ENCODE measurements around the gene TMEM220.

TMEM220 gene

DNA sequence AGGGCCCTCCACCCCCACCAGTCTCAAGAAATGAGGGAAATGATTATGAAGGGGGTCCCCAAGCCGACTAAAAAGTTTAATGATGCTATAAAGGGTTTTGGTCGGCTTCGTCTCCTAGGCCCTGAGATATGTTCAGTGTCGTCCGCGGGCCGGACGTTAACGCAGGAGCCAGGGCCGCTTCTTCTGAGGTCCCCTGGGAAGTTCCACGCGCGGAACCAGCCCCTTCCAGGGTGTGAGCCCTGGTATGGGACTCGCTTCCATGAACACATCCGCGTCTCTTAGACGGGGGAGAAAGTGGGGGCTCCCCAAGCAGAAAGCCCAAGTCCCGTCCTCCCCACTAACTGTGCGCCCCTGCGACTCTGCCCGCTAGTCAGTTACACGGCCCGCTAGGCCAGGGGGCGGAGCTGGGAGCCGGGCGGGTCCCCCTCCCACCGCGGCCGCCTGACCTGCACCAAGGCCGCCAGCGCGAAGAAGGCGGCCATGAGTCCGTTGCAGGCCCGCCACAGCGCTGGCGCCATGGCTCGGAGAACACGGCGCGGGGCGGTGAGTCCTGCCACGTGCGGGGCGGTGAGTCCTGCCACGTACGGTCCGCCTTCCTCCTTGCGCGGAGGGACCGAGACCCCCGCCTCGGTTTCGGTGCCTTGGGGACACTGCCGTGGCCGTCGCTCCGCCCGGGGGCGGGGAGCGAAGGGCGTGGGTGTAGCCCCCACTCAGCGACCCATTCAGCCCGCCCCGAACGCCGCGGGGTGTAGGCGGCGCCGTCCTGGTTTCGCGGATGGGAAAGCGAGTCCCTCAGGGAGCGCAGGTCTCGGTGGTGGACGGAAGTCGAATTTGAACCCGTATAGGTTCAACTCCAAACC lies at the start of gene TMEM220:
Gene TMEM220, minus strand, starts transcription at position 690 of the 860 bp plus-strand sequence. Its CDS starts 172 bp downstream, at position 518.
- Histone ChIP-seq H3K36me3 (peaks cover 6 to 25% (median 11%) of the 10 kb centered on the region in 3 donors), H3K4me1 (peaks cover 0 to 15% (median 6%) of the 10 kb centered on the region in 4 donors), H3K4me3 (peak within 1 kb of the TSS; percentile 68 to 73), H3K27ac (peak within 1 kb of the TSS; percentile 88 to 95), H3K27me3 (no peaks in the 10 kb centered on the region), H3K9me3 (no peaks in the 10 kb centered on the region)
- TF ChIP-seq, protein P1, sequence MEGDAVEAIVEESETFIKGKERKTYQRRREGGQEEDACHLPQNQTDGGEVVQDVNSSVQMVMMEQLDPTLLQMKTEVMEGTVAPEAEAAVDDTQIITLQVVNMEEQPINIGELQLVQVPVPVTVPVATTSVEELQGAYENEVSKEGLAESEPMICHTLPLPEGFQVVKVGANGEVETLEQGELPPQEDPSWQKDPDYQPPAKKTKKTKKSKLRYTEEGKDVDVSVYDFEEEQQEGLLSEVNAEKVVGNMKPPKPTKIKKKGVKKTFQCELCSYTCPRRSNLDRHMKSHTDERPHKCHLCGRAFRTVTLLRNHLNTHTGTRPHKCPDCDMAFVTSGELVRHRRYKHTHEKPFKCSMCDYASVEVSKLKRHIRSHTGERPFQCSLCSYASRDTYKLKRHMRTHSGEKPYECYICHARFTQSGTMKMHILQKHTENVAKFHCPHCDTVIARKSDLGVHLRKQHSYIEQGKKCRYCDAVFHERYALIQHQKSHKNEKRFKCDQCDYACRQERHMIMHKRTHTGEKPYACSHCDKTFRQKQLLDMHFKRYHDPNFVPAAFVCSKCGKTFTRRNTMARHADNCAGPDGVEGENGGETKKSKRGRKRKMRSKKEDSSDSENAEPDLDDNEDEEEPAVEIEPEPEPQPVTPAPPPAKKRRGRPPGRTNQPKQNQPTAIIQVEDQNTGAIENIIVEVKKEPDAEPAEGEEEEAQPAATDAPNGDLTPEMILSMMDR (IDR thresholded peaks at IDR 0.05), result no peak
- intact Hi-C loops (cut with DNase I; ENCODE audit: low total_unique reads), result no loop called here
- DNase-seq, result peak; percentile 84 to 91

DNA sequence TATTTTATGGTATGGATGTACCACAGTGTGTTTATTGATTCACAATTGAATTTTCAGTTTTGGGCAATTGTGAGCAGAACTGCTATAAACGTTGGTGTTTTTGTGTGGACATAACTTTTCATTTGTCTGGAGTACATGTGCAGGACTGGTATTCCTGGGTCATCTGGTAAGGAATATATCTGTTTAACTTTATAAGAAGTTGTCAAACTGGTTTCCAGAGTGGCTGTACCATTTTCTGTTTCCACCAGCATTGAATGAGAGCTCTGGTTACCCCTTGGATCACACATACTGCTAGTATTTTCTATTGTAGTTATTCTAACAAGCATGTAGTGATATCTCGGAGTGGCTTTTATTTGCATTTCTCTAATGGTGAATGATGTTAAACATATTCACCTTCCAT lies 49.8 kb upstream of the TMEM220 start:
- no peak overlapping the region for H3K27ac ChIP-seq
- TF ChIP-seq, protein P1 (IDR thresholded peaks at IDR 0.05), result no peak
- no peak overlapping the region for H3K4me3 ChIP-seq
- no peak for DNase-seq
- H3K36me3 ChIP-seq, result peaks cover 0 to 4% (median 0%) of the 10 kb centered on the region in 3 donors
- H3K4me1 ChIP-seq, result no peaks in the 10 kb centered on the region
- peaks cover 0 to 4% (median 0%) of the 10 kb centered on the region in 3 donors for H3K9me3 ChIP-seq
- H3K27me3 ChIP-seq, result no peaks in the 10 kb centered on the region
- intact Hi-C loops (cut with DNase I; ENCODE audit: low total_unique reads), result no loop called here

DNA sequence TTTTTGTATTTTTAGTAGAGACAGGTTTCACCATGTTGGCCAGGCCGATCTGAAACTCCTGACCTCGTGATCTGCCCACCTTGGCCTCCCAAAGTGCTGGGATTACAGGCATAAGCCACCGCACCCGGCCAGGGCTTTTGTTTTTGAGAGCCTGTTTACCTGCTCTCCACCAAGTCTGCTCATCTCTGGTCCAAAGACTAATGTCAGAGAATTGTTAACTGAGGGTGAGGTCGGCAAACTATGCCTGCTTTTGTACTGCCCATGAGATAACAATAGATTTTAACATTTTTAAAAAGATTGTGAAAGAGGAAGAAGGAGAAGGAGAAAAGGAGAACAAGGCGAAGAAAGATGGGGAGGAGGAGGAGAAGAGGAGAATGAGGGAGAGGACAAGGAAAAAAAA lies 48.1 kb upstream of the TMEM220 start:
- peak in 1 of 2 donors; percentile 40 for DNase-seq
- Histone ChIP-seq H3K27ac (no peak overlapping the region), H3K4me1 (no peaks in the 10 kb centered on the region), H3K4me3 (no peak overlapping the region), H3K9me3 (peaks cover 0 to 4% (median 0%) of the 10 kb centered on the region in 3 donors), H3K36me3 (peaks cover 0 to 4% (median 0%) of the 10 kb centered on the region in 3 donors), H3K27me3 (no peaks in the 10 kb centered on the region)
- TF ChIP-seq, protein P1 (IDR thresholded peaks at IDR 0.05), result no peak
- intact Hi-C loops (cut with DNase I; ENCODE audit: low total_unique reads), result no loop called here

DNA sequence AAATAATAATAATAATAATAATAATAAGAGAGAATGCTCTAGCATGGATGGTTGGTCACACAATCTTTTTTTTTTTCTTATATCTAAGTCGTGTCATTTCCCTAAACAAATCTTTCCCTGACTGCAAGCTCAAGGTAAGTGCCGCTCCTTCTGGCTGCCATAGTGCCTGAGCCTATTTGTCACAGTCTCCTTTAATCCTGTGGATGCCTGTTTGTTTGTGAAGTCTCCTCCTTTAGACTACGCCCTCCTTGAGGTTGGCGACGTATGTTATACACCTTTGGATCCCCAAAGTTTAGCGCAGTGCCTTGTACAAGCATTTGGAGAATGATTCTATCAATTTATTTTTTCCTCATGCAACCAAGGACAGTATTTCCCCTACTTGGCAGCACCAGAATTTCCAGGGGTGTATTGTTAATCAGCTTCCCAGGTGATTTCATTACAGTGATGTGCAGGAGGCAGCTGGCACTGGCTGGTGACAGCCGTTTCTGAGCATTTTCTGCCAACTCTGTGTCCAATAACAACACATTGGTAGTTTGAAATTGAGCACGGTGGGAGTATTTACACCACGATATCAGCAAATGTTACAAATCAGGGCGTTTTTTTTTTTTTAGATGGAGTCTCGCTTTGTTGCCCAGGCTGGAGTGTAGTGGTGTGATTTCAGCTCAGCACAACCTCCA lies 47.4 kb upstream of the TMEM220 start:
- Histone ChIP-seq H3K27ac (no peak overlapping the region), H3K27me3 (no peaks in the 10 kb centered on the region), H3K4me1 (no peaks in the 10 kb centered on the region), H3K9me3 (peaks cover 0 to 7% (median 0%) of the 10 kb centered on the region in 3 donors), H3K4me3 (no peak overlapping the region), H3K36me3 (no peaks in the 10 kb centered on the region)
- DNase-seq, result no peak
- intact Hi-C loops (cut with DNase I; ENCODE audit: low total_unique reads), result no loop called here
- TF ChIP-seq, protein P1 (IDR thresholded peaks at IDR 0.05), result no peak

DNA sequence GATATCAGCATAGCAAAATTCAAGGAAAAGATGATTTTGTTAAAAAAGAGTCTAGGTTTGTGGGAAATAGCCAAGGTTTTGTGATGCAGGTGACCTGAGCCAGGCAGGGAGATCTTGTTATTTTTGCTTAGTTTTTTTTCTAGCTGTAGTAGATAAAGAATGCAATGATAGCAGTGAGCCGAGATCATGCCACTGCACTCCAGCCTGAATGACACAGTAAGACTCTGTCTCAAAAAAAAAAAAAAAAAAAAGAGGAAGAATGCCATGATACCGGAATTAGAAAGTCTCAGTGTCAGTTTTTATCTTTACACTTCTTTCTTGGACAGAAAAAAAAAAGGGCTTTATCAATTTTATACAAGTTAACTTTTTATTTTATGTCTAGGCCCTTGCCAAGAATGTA lies 46.6 kb upstream of the TMEM220 start:
- Histone ChIP-seq H3K4me3 (no peak overlapping the region), H3K27ac (no peak overlapping the region), H3K4me1 (no peaks in the 10 kb centered on the region), H3K9me3 (peaks cover 0 to 10% (median 0%) of the 10 kb centered on the region in 3 donors), H3K27me3 (no peaks in the 10 kb centered on the region), H3K36me3 (no peaks in the 10 kb centered on the region)
- TF ChIP-seq, protein P1 (IDR thresholded peaks at IDR 0.05), result no peak
- no peak for DNase-seq
- intact Hi-C loops (cut with DNase I; ENCODE audit: low total_unique reads), result no loop called here

All from tibial artery (tissue), 4 donors.